GM18511 (cell line): Measurements from ENCODE around the gene ASPHD2.
"Not testable (repeated sequence)": the region's sequence is repeated elsewhere in the genome, so short reads cannot be mapped to it uniquely, and the experiment has no call there.

Source experiments
- ATAC-seq: cut with Tn5 transposase; IDR thresholded peaks from one replicate; pipeline ENCODE4 v1.9.1; 2021; ENCODE audit warnings: mild to moderate bottlenecking, moderate library complexity; ENCODE audit not compliant: unreplicated experiment

Gene ASPHD2, protein sequence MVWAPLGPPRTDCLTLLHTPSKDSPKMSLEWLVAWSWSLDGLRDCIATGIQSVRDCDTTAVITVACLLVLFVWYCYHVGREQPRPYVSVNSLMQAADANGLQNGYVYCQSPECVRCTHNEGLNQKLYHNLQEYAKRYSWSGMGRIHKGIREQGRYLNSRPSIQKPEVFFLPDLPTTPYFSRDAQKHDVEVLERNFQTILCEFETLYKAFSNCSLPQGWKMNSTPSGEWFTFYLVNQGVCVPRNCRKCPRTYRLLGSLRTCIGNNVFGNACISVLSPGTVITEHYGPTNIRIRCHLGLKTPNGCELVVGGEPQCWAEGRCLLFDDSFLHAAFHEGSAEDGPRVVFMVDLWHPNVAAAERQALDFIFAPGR

DNA sequence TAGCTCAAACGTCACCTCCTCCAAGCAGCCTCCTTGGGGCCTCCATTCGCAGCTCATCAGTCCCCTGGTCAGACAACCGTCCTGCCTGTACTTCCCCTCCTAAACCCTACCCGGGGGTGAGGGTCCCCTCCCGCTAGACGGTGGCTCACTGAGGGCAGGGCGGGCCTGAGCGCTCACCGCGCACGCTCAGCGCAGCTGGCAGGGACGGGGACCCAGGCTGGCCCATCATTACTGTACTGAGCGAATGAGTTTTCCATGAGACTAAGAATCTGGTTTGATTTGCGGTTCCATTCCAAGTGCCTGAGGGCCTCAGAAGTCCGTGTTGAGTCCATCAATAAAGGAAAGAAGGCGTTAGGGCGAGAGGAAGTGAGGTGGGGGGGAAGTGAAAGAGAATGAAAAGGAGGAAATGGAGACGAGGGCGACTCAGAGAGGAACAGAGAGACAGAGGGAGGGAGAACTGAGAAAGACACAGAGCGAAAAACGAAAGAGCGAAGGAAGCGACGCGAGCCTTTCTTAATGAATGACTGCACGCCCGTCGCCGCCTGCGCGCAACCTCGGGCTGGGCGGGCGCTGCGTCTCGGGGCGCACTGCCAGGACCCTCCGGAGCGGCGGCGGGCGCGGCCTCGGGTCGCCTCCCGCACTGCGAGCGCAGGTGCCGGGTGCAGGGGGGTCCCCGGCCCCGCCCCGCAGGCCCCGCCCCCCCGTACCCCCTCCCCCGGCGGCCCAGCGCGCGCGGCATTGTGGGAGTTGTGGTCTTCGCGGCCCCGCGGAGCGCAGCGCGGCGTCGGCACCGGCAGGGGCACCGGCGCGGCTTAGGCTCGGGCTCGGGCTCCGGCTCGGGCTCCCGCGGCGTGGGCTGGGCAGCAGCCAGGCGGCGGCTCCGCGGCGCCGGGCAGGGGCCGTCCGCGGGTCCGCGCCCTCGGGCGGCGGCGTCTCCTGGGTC lies at the start of gene ASPHD2:
ASPHD2 (plus strand) TSS at position 746 of the 943 bp plus-strand sequence. CDS start 4,356 bp downstream, outside the sequence.
- ATAC-seq, result peak; percentile 77

DNA sequence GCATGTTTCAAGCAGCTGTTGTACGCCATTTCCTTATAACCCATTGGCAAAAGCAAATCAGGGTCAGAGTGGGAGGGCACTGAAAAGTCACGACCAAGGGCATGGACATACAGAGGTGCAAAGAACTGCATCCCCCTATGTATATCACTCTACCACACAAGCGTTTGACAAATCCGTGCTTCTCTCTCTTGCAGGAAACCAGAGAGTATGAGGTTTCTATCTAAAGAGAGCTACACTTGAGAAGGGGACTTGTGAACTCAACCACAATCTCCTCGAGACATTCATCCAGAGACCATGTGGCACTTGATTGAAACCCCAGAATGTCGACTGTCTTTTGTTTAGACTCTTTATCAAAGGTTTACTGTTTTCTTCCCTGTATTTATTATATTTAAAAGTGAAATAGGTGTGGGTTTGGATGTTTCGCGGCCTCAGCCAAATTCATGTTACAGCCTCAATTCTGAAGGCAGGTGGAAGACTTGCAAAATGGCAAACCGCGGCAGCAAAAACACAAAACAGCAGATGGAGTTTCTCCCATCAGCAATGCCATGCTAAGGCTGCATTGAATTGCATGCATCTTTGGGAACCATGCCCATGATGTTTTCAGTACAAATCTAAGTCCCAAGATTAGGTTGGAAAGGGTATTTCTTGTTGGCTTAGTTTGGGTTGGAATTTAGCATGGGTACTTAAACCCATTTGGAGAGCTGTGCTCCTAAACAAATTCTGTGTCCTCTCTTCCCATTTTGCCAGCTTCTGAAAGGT lies 48.8 kb upstream of the ASPHD2 start:
- ATAC-seq, result no peak

DNA sequence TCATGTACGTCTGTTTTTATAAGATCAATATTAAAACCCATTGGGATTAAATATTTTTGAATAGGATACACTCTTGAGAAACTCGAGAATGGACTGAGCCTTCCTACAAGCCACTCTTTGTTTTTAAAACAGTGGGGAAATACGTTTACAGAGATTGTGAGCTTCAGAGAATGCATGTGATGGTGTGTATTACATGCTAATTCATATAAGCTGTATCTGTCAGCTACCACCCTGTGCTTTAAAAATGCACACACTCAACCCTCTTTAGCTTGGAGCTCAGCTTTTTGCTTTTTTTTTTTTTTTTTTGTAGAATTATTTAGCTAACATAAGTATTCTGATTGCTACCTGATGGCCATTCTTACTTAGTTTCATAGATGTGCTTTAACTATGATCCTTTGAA lies 46.3 kb upstream of the ASPHD2 start:
- ATAC-seq, result no peak

DNA sequence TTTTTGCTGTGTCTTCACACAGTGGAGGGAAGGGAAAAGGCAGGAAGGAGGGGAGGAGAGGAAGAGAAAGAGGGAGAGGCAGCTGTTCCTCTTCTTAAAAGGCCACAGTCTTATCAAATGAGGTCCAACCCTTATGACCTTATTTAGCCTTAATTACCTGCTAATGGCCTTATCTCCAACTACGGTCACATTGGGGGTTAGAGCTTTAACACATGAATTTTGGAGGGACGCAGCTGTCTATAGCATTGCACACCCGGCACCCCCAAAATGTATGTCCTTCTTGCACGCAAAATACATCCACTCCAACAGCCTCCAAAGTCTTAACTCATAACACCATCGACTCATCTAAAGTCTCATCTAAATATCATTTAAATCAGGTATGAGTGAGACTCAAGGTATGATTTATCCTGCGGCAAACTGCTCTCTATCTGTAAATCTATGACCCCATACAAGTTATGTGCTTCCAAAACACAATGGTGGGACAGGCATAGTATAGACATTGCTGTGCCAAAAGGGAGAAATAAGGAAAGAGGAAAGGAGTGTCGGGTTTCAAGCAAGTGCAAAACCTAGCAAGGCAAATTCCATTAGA lies 45.0 kb upstream of the ASPHD2 start:
- no peak for ATAC-seq

DNA sequence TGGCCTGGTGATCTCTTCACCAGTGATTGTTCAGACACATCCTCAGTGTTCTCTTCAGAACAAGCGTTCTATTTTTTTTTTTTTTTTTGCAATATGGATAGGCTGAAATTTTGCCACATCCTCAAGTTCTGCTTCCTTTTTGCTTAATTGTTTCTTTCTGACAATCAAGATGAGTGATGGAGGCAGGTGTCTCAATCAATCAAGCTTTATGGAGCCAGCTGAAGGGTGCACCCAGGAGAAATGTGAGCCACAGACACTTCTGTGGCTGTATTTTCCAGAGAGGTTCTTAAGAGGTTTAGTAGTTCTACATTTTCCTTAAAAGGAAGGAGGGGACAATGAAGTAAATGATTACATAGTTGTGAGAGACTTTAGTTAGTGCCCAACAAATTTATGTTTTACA lies 43.9 kb upstream of the ASPHD2 start:
- no peak for ATAC-seq

DNA sequence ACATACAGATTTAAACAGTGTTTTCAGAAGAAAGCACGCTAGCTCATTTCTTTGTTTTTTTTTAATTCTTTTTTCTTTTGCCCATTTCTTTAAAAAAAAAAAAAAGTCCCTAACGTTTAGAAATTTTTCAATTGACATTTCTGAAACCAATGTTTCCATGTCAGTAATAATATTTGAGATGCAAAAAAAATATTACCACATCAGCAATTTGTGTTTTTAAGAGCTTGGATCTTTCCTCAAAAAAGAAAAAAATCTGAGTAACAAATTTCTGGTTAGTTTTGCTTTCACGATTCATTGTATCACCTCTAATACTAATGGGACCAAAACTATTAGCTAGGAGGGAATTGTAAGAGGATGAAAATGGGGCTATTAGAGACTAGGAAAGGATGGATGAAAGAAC lies 39.9 kb upstream of the ASPHD2 start:
- ATAC-seq, result no peak

DNA sequence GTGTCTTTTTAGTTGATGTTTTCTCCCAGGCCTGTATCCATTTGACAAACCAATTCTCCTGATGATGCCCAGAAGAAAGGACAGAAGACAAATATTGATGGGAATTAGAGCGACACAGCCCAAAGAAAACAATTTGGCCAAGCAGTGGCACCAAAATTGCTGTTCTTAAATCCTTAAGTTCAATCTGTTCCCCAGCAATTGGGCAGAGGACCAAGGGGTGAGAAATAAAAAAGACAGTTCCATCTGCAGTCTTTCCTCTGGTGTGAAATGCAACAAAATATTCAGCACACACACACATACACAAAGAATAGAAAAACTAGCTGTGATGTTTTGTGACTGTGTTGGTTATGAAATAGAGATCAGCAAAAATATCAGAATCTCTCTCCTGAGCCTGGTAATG lies 38.0 kb upstream of the ASPHD2 start:
- ATAC-seq, result no peak

DNA sequence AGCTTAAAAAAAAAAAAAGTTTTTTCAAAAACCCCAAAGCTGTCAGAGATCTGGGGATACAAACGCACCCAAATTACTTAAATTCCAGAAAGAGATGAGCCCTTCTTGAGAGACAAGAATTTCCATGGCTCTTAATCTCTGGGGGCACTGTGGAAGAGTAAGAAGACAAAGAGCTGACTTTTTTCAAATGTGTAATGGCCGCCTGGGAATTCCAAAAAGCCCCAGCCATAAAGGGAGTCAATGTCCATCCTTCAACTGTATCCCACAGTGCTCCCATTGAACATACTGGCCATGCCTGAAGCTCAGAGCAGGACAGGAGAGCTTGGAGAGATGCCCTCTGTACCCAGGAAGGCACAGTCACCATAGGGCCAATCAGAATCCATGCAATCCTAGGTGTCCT lies 37.4 kb upstream of the ASPHD2 start:
- no peak for ATAC-seq

DNA sequence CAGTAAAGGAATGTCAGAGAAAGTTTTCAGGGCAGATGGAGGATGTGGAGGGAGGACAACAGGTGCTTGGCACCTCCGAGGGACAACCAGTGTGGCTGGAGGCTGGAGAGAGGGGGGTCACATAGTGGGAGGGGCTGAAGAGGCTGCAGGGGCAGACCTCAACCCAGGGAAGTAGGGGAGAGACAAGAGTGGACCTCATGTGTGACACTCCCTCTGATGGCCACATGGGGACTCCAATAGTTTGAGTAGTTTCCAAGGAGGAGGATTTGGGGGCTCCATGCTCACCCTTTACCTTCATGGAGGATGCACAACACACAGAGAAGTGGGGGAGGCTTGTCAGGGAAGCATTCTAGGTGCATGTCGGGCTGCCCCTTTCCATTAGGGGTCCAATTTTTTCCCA lies 35.1 kb upstream of the ASPHD2 start:
- ATAC-seq, result no peak

DNA sequence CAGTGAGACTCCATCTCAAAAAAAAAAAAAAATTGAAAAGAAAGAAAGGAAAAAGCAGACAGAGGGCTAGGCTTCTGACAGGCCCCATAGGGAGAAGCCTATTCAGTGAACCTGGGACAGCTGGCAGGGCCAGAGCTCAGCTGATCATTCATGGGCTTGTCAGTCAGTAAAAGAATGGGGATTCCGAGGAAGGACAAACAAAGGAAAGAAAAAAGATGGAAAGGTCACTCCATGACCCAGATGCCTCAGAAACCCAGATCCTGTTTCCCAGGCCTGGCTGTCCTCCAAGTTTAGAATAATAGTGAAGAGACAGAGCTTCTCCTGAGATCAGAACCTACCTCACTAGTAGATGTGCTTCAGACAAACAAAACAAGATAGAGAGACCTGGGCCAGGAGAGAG lies 34.3 kb upstream of the ASPHD2 start:
- no peak for ATAC-seq

DNA sequence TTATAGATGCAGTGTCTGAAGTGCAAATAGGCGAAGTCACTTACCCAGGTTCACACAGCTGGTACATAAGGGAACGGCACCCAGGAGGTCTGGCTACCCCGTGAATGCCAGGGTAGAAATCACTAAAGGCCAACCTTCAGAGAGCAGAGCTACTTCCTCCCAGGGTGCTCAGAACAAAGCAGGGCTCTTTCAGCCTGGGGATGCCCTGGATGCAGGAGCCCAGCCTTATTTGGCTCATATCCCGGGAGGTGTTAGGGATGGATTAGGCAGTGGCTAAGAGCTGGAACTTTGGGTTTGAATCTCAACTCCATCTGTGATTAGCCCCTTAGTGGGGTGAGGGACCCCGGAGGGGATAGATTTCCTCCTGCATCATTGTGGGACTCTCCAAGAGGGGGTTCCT lies 33.1 kb upstream of the ASPHD2 start:
- no peak for ATAC-seq

DNA sequence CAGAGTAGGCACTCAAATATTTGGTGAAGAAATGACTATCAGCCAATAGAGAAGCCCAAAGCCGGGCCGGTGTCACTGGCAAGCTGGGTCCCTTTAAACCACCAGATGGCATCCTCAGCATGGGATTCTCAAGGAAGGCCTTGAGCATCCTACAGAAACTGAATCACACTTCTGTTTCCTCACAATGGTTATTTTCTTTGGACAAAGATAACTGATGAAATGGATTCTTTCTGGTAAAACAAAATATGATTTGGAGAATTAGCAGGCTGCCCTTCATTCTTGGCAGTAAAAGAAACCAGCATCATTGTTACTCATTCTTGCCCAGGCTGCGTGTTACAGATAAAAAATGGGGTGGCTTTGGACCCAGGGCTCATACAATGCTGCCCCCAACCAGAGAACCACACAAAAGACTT lies 30.3 kb upstream of the ASPHD2 start:
- no peak for ATAC-seq

DNA sequence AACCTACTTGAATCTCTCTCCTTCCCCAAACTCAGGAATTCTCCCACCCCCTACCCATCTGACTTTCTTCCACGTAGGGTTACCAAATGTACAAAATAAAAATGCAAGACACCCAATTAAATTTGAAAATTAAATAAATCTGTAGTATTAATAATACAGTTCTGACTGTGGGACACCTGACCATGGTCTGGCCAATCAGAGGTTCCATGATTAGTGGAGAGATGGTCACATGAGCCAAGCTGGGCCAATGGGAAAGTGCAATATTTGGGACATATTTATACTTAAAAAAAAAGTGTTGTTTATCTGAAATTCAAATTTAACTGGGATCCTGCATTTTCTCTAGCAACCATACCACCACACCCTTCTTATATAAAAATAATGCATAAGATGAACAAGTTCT lies 29.8 kb upstream of the ASPHD2 start:
- ATAC-seq, result no peak

DNA sequence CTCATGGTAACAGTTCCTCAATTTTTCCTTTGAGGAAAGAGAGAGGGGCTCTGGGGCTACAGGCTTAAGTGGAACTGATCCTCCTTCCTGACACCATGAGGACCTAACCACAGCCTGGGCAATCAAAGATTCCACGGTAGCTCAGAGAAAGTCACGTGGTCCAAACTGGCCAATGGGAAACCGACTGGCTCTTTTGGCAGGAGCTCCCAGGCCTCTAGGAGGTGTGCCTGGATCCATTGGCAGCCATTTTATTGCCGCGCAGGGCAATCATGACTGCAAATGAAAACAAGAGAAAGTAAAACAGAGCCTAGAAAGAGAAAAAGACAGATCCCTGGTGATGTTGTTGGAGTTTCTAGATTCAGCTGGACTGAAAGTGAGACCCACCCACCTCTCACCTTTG lies 27.3 kb upstream of the ASPHD2 start:
- ATAC-seq, result no peak

DNA sequence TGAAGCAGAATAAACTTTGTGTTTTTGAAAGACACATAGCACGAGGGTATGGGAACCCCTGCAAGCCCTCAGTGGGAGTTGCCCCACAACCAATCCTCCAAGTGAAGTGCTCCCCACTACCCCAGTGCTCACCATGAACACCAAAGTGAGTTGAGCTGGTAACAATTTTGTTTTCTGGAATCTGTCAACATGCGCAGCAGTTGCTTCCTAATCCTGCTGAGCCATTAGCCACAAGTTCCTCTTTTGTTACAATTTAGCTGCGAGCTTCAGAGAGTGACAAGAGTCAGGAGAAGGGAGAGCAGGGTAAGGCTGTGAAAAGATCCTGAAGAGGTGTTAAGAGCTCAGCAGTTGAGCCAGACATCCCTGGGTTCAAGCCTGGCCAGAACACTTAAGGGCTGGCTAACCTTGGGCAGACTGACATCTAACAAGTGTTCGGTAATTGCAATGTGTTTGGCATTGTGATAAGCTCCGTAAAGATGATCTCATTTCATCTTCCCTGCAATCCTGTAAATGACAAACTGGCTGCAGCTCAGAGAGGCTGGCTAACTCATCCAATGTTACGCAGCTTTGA lies 24.1 kb upstream of the ASPHD2 start:
- no peak for ATAC-seq

DNA sequence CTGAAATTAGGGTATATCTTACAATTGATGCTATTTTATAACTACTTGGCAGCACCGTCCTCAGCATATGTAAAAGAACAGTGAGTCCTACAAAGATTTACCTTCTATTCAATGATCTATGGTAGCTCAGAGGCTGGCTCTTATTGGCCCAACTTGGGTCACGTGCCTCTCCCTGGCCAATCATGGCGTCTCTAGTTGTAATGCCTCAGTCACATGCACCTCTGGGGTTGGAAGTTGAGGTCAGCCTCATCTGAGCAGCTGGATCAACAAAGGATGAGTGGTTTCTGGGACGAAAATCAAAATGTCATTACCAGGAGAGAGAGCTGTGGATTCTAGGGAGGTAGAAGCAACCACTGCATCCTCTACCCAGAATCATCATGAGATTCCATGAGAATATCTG lies 22.9 kb upstream of the ASPHD2 start:
- ATAC-seq, result no peak

DNA sequence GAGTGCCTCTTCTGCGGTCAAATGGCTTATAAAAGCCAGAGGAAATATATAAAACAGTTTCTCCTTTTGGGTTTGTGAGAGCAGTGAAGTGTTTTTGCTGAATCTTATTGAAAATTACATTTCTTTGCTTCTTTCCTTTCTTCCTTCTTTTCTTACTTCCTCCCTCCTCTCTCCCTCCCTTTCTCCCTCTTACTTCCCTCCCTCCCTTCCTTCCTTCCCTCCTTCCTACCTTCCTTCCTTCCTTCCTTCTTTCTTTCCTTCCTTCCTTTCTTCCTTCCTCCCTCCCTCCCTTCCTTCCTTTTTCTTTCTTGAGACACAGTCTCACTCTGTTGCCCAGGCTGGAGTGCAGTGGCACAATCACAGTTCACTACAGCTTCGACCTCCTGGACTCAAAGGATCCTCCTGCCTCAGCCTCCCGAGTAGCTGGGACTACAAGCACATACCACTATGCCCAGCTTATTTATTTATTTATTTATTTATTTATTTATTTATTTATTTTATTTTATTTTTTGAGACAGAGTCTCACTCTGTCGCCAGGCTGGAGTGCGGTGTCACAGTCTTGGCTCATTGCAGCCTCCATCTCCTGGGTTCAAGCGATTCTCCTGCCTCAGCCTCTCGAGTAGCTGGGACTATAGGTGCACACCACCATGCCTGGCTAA lies 20.4 kb upstream of the ASPHD2 start:
- ATAC-seq, result not testable (repeated sequence)

DNA sequence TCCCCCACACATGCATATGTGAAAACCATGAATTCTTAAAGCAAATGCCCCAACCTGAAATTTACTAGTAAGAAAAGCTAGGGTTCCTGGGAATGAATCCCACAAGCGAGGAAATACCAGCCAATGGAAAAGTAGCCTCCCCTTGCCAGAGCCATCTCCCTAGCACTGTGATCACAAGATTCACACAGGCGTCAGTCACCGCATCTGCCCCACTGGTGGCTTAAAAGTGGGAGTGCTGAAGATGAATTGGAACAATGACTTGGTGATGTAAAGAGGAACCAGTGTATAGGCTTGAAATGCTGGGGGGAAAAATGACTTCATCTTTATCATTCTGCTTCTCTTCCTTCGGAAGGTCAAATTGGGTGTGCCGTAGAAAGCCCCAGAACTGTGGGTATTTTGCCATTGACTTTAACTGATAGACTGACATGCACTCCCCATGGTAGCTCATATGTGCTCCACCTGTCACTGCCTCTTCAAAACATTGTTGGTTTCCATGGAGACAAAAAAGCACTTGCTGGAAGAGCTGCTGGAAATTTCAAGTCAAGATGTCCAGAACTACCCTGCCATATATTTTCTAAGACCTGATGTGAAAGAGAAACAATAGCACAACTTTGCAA lies 19.2 kb upstream of the ASPHD2 start:
- no peak for ATAC-seq

DNA sequence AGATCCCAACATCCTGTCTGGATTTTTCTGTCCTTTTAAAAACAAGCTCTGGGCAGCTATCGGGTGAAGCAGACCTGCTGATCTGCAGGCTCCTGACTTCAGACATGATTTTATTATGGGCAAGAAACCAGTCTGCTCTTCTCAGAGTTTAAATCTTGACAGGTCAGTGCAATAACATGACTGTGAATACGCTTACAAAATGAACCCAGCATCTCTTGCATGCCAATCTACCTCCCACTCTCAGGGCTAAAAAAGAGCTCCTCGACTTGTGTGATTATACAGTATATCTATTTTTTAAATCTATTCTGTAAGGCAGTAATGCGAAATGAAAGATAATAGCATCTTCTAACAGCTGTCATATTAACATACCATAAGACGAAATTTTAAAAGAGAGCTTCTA lies 18.7 kb upstream of the ASPHD2 start:
- ATAC-seq, result no peak

DNA sequence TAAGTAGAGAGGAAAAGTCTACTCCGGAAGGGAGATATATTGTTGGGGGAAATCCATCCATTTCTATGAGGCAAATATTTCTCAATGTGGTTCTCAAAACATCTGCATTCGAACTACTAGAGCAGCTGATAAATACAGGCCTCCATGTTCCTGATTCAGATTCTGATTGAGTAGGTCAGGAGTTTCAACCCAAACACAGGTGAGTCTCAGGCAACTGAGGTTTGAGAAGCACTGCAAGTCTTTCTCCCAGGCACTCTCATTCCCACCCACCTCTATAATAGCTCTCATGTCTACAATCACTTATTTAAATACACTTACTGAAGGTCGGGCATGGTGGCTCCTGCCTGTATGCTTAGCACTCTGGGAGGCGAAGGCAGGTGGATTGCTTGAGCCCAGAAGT lies 14.7 kb upstream of the ASPHD2 start:
- no peak for ATAC-seq
